Regular cardiac myocyte (primary cell): ENCODE results near the gene CEMP1. TPM values are rescaled to one million over a fixed set of nuclear protein-coding genes. Genes with fewer than 3 reads are reported as not detected.

Experiments used
- total RNA-seq: library from RNA; depleted of rRNA; stranded (reverse); fragments of >200 nt; gene quantifications from 2 replicates; pipeline ENCODE4 v1.2.3, GENCODE V29; 2014

The CEMP1 gene
- not detected in 2 replicates for total RNA-seq

GRCh38 chr16:2531371-2531695 lies at the start of gene CEMP1:
Gene CEMP1, minus strand, starts transcription at chr16:2531408. Its CDS starts 335 bp downstream, at chr16:2531073.

GRCh38 chr16:2537451-2538379 lies 6.5 kb upstream of the CEMP1 start, which contains the start of gene PDPK1:
Gene PDPK1, plus strand, starts transcription at chr16:2538021. Its CDS starts 92 bp downstream, at chr16:2538113.

GRCh38 chr16:2520097-2520783 lies 11.0 kb downstream of the CEMP1 start, which contains the start of gene AMDHD2:
Gene AMDHD2, plus strand, starts transcription at chr16:2520371. Its CDS starts 88 bp downstream, at chr16:2520459.

GRCh38 chr16:2513405-2514332 lies 17.5 kb downstream of the CEMP1 start, which contains the start of gene ATP6V0C:
Gene ATP6V0C, plus strand, starts transcription at chr16:2513952. Its CDS starts 152 bp downstream, at chr16:2514104.

Other genes starting within 250 kb of the CEMP1 start
- 2.1 and 2.8 TPM in 2 replicates for gene ABCA3, start 190.7 kb downstream of the CEMP1 start, total RNA-seq
- 4.2 and 37.0 TPM in 2 replicates for gene CCNF, start 102.0 kb downstream of the CEMP1 start, total RNA-seq
- gene TEDC2, start 71.3 kb downstream of the CEMP1 start, total RNA-seq, result 1.7 and 12.5 TPM in 2 replicates
- 0.19 and 0.56 TPM in 2 replicates for gene NTN3, start 60.1 kb downstream of the CEMP1 start, total RNA-seq
- gene TBC1D24, start 56.3 kb downstream of the CEMP1 start, total RNA-seq, result 11.3 and 16.3 TPM in 2 replicates
- 6.8 and 8.4 TPM in 2 replicates for gene ATP6V0C, start 17.5 kb downstream of the CEMP1 start, total RNA-seq
- 24.0 and 42.3 TPM in 2 replicates for gene AMDHD2, start 11.0 kb downstream of the CEMP1 start, total RNA-seq
- gene PDPK1, start 6.6 kb upstream of the CEMP1 start, total RNA-seq, result 16.9 and 22.8 TPM in 2 replicates
- 21.4 and 32.6 TPM in 2 replicates for gene KCTD5, start 151.1 kb upstream of the CEMP1 start, total RNA-seq
- gene PRSS27, start 188.8 kb upstream of the CEMP1 start, total RNA-seq, result 0.19 and 0.56 TPM in 2 replicates
- 38.5 and 43.7 TPM in 2 replicates for gene SRRM2, start 221.2 kb upstream of the CEMP1 start, total RNA-seq
- gene ELOB, start 245.9 kb upstream of the CEMP1 start, total RNA-seq, result 323 and 366 TPM in 2 replicates